HG03045 (cell line): ENCODE measurements around the gene ECT2L.

Source experiments
- ATAC-seq: cut with Tn5 transposase; IDR thresholded peaks from one replicate; pipeline ENCODE4 v1.9.1; 2021; ENCODE audit warnings: mild to moderate bottlenecking, moderate library complexity; ENCODE audit not compliant: unreplicated experiment

The ECT2L gene

DNA sequence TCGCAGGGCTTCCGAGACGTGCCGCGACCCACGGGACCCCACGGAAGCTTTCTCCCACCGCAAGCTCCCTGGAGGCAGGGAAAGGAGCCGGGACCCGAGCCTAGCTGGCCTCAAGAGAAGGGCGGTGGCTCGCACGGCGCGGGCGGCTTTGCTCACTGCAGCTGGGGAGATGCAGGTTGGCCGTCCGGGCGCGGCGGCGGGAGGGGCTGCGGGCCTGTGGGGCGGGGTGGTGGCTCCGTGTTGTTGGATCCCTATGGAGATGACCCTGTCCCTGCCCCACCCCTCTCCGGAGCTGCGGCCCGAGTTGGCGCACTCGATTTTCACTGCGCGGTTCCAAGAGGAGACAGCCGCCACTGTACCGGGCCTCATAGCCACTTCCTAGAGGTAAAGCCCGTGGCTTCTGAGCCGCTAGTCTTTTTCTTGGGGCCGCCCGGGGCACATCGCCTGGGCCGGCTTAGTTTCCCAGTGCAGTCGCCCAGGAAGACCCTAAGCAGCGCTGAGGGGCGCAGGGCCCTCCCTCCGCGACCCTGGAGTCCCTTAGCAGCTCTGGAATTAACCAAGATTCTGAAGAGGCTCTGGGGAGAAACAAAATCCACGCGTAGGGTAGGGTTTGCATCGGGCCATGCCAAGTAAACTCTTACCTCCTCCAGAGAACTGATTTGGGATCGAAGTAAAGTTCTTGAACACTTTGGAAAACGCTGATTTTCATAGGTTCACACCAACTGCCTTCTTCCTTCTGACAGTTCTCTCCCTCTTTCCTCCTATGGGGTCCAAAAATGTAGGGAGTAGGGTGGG lies at the start of gene ECT2L:
Gene ECT2L, plus strand, starts transcription at position 279 of the 795 bp plus-strand sequence. CDS start 17,188 bp downstream, outside the sequence.
- no peak for ATAC-seq

DNA sequence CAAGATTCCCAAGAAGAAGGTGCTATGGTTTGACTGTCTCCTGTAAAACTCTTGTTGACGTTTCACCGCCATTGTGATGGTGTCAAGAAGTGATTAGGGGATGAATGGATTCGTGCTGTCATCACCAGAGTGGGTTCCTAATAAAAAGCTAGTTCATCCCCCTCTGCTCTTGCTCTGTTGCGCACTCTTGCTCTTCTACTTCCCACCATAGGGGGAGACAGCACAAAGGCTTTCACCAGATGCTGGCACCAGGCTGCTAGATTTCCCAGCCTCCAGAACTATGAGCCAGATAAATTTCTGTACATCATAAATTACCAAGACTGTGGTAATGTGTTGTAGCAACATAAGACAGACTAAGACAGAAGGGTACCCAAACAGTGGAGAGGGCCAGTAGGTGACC lies 43.9 kb upstream of the ECT2L start:
- no peak for ATAC-seq

- no peak for ATAC-seq
These were observed 38.8 kb upstream of the ECT2L start for GRCh38 chr6:138757136-138757535.

GRCh38 chr6:138765896-138766655 lies 29.8 kb upstream of the ECT2L start:
- no peak for ATAC-seq

DNA sequence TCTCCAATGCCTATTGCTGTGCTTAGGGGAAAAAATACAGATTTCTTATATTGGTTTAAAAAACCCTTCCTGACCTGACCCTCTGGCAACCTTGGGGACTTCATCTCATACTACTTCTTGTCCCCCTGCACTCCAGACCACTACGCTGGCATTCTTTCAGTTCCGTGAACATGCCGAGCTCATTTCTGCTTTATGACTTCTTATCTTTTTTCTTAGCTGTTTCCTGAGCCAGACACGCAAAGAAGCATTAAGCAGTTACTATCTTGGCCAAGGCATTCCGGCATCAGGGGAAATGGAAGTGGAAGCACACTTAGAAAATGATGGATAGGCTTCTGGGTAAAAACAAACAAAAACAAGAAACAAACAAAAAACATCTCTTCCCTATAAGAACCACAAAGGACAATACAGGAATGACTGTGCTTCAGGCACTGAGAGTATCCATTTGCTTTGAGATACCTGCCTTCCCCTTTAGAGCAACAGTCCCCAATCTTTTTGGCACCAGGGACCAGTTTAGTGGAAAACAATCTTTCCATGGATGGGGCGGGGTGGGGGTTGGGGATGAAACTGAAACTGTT lies 26.7 kb upstream of the ECT2L start:
- no peak for ATAC-seq

GRCh38 chr6:138772596-138773176 lies 23.2 kb upstream of the ECT2L start:
- no peak for ATAC-seq

DNA sequence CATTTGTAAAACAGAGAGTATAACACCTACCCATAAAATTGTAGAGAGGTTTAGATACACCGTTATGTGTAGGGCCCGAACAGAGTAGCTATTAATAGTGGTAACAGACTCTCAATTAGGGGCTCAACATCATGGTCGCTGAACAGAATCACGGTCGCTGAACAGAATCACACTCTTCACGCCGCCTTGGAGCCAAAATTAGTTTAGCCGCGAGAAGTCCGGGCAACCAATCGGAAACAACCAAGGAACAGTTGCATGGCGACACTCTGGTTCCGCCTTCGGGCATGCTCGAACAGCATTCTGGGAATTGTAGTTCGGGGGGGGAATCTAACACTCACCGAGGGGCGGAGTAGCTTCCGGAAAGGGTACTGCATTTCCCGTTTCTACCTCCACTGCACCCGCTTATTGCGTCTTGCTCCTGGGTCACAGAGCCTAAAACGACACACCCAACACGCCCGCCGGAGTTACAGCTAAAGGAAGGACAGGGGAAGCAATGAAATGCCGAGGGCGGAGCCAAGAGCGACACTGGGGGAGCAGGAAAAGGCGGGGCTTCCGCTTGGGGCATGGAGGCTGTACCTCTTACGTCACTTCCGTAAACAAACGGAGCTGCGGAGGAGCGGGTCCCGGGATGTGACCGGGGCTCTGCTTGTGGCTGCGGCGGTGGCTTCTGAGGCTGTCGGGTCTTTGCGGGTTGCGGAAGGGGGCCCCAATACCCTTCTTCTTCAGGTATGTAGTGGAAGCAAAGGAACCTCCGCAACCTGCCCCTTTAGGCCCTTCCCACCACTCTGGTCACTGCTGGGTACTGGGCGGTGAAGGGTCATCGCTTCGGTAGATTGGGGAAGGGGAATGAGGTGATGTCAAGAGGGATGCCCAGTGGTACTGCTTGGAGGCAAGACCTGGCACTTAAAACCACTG lies 22.5 kb upstream of the ECT2L start, which contains the start of gene CCDC28A:
Gene CCDC28A, plus strand, starts transcription at position 593 of the 915 bp plus-strand sequence. CDS start 2,352 bp downstream, outside the sequence.
- ATAC-seq = peak; percentile 96

DNA sequence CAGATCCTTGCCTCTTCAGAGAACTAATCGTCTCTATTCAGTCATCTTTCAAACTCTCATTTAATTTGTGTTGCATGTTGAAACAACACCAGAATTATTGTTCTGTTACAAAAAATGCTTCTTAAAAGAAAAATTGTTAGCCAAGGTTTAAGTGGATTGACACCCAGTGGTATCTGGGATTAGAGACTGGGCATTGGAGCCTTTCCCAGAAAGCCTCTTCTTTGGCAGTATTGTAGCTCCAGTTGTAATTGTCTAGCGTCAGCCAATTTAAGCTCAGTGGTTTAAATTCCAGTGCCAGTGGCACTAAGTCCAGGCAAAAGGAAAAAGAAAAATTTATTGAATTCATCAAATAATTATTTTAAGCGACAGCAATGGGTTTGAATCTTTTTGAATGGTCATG lies 21.5 kb upstream of the ECT2L start:
- no peak for ATAC-seq

DNA sequence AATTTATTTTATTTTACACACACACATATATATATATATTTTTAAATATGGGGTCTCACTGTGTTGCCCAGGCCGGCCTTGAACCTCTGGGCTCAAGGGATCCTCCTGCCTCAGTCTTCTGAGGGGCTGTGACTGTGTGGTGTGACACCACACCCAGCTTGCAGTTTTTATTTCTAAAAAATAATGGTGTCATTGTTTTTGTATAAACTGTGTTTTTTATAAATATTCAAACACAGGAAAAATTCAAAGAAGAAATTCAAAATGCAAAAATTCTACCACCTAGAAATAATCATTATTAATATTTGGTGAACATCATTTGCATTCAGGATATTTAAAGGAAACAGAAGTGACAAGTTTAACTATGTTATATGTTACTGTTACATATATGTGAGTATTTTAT lies 19.2 kb upstream of the ECT2L start:
- ATAC-seq = no peak

GRCh38 chr6:138778331-138778730 lies 17.6 kb upstream of the ECT2L start:
- ATAC-seq = no peak

GRCh38 chr6:138782243-138782642 lies 13.6 kb upstream of the ECT2L start:
- ATAC-seq = no peak

- ATAC-seq = no peak
These were observed 10.8 kb upstream of the ECT2L start for GRCh38 chr6:138785079-138785478.

- ATAC-seq = no peak
These were observed 9.9 kb upstream of the ECT2L start for GRCh38 chr6:138785980-138786379.

DNA sequence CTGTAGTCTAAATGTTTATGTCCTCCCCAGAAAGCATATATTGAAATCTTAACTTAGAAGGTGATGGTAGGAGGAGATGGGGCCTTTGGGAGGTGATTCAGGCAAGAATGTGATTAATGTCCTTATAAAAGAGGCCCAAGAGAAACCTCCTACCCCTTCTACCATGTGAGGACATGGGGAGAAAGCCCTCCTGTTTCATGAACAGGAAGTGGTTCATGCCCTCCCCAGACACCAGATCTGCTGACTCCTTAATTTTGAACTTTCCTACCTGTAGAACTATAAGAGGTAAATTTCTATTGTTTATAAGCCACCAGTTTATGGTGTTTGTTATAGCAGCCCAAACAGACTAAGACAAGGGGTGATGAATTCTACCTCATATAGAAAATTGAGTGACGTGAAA lies 8.7 kb upstream of the ECT2L start:
- ATAC-seq = no peak

GRCh38 chr6:138796771-138797170 lies 884 bp downstream of the ECT2L start:
- ATAC-seq = no peak

GRCh38 chr6:138797806-138798446 lies 2.0 kb downstream of the ECT2L start:
- ATAC-seq = no peak

DNA sequence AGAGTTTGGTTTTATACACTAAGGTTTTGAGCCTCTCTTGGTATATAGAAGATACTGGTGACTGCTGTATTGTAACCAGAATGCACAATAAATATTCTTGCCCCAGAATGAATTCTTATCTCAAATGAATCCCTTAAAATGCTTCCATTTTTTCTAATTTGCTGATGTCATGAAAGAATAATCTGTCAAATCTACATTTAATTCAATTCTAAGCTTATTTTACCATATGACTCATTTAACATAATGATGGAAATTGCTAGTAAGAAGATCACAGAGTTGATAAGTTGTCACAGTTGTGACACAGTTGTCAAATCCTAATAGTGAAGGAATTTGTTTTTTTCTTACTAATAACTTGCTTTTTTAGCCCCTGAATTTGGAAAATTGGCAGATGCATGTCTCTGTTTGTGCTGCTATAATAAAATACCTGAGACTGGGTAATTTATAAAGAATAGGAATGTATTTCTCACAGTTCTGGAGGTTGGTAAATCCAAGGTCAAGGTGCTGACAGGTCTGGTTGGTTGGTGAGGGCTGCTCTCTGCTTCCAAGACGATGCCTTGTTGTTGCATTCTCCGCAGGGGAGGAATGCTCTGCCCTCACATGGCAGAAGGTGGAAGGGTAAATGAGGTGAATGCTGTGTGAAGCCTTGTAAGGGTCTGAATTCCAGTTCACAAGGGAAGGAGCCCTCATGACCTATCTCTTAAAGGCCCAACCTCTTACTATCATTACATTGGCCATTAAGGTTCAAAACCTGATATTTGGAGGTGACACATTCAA lies 4.7 kb downstream of the ECT2L start:
- ATAC-seq = peak; percentile 43

- ATAC-seq = no peak
These were observed 7.4 kb downstream of the ECT2L start for GRCh38 chr6:138803331-138803730.

GRCh38 chr6:138803861-138804260 lies 8.0 kb downstream of the ECT2L start:
- ATAC-seq = no peak
